ENCODE results near the gene PRKCB. TPM values are rescaled to one million over a fixed set of nuclear protein-coding genes. Genes with fewer than 3 reads are reported as not detected.

Gene PRKCB
- total RNA-seq, 4 donors from 2014 or later, result 10.7 to 23.9 (median 18.2) TPM

- no peak overlapping the region for H3K27ac ChIP-seq
- no peaks in the 10 kb centered on the region for H3K36me3 ChIP-seq
- TF ChIP-seq POLR2AphosphoS5 (IDR thresholded peaks at IDR 0.05), result no peak
- no peak for TF ChIP-seq POLR2A (IDR thresholded peaks at IDR 0.05)
- TF ChIP-seq CTCF (IDR thresholded peaks at IDR 0.05), result no peak
- ATAC-seq, result no peak
- no peaks in the 10 kb centered on the region for H3K4me1 ChIP-seq
- H3K27me3 ChIP-seq, result peaks cover 4% of the 10 kb centered on the region
- H3K9me3 ChIP-seq, result no peaks in the 10 kb centered on the region
- H3K4me3 ChIP-seq, result no peak overlapping the region
- 71 to 79% methylated on average over 2 of the region's 2 CpGs for whole genome bisulfite sequencing, 2 donors (ENCODE audit: low coverage in 1 of 2)
These were observed 20.5 kb downstream of the PRKCB start for GRCh38 chr16:23856251-23856709.

- Histone ChIP-seq H3K9me3 (no peaks in the 10 kb centered on the region), H3K36me3 (no peaks in the 10 kb centered on the region), H3K4me1 (no peaks in the 10 kb centered on the region), H3K4me3 (no peak overlapping the region), H3K27me3 (peaks cover 4% of the 10 kb centered on the region), H3K27ac (peak overlapping the region in 2 of 4 donors; percentile 37 to 51)
- no peak for ATAC-seq
- WGBS, 2 donors (ENCODE audit: low coverage in 1 of 2), result 14 to 34% methylated on average over 6 to 9 of the region's 11 CpGs
- TF ChIP-seq CTCF (IDR thresholded peaks at IDR 0.05), result no peak
- TF ChIP-seq POLR2AphosphoS5 (IDR thresholded peaks at IDR 0.05), result no peak
- no peak for TF ChIP-seq EP300 (IDR thresholded peaks at IDR 0.05)
- no peak for TF ChIP-seq POLR2A (IDR thresholded peaks at IDR 0.05)
These were observed 21.6 kb downstream of the PRKCB start for GRCh38 chr16:23857256-23857880.

GRCh38 chr16:23857881-23858269 is 22.1 kb downstream of the PRKCB start:
- Histone ChIP-seq H3K4me1 (no peaks in the 10 kb centered on the region), H3K36me3 (no peaks in the 10 kb centered on the region), H3K27ac (peak overlapping the region in 1 of 4 donors; percentile 51), H3K4me3 (no peak overlapping the region), H3K27me3 (peaks cover 4% of the 10 kb centered on the region), H3K9me3 (no peaks in the 10 kb centered on the region)
- 53 to 70% methylated on average over 1 of the region's 1 CpG for WGBS, 2 donors (ENCODE audit: low coverage in 1 of 2)
- ATAC-seq, result no peak
- TF ChIP-seq CTCF (IDR thresholded peaks at IDR 0.05) (no peak), POLR2AphosphoS5 (IDR thresholded peaks at IDR 0.05) (no peak), POLR2A (IDR thresholded peaks at IDR 0.05) (no peak), EP300 (IDR thresholded peaks at IDR 0.05) (no peak)

GRCh38 chr16:23858542-23858941 is 22.8 kb downstream of the PRKCB start:
- H3K27ac ChIP-seq, result peak overlapping the region in 1 of 4 donors; percentile 51
- ATAC-seq, result no peak

GRCh38 chr16:23859713-23860269 is 24.0 kb downstream of the PRKCB start:
- Histone ChIP-seq H3K27me3 (peaks cover 4% of the 10 kb centered on the region), H3K4me1 (peaks cover 0 to 7% (median 0%) of the 10 kb centered on the region in 3 donors), H3K36me3 (no peaks in the 10 kb centered on the region), H3K27ac (no peak overlapping the region), H3K4me3 (no peak overlapping the region), H3K9me3 (no peaks in the 10 kb centered on the region)
- ATAC-seq, result no peak
- TF ChIP-seq POLR2AphosphoS5 (IDR thresholded peaks at IDR 0.05) (no peak), CTCF (IDR thresholded peaks at IDR 0.05) (no peak), POLR2A (IDR thresholded peaks at IDR 0.05) (no peak), EP300 (IDR thresholded peaks at IDR 0.05) (no peak)
- WGBS, 2 donors (ENCODE audit: low coverage in 1 of 2), result 40 to 66% methylated on average over 1 to 2 of the region's 2 CpGs

More at GRCh38 chr16:23858542-23858941, 22.8 kb downstream of the PRKCB start:
- Histone ChIP-seq H3K27me3 (peaks cover 4% of the 10 kb centered on the region), H3K9me3 (no peaks in the 10 kb centered on the region), H3K36me3 (no peaks in the 10 kb centered on the region), H3K4me1 (no peaks in the 10 kb centered on the region), H3K4me3 (no peak overlapping the region)
- TF ChIP-seq EP300 (IDR thresholded peaks at IDR 0.05), result no peak
- TF ChIP-seq POLR2AphosphoS5 (IDR thresholded peaks at IDR 0.05), result peak; percentile 16
- 75% methylated on average over 1 of the region's 1 CpG; no CpG with 5 or more reads in 1 of the 2 donors for WGBS, 2 donors (ENCODE audit: low coverage in 1 of 2)

Data from gastroesophageal sphincter (tissue), 4 donors.